DMS53 treated with DMSO at 0.1 percent for 48 hours (cell line): ENCODE measurements around the gene IFNGR1.

Experiments
- DNase-seq: peaks from one replicate; lab custom pipeline; 2025; ENCODE audit not compliant: unreplicated experiment; lab: John Stamatoyannopoulos, UW

The IFNGR1 gene

GRCh38 chr6:137156650-137157049 lies 62.5 kb downstream of the IFNGR1 start:
- no peak for DNase-seq

GRCh38 chr6:137155830-137156229 lies 63.4 kb downstream of the IFNGR1 start:
- DNase-seq: no peak

GRCh38 chr6:137150072-137150471 lies 69.1 kb downstream of the IFNGR1 start:
- no peak for DNase-seq

DNA sequence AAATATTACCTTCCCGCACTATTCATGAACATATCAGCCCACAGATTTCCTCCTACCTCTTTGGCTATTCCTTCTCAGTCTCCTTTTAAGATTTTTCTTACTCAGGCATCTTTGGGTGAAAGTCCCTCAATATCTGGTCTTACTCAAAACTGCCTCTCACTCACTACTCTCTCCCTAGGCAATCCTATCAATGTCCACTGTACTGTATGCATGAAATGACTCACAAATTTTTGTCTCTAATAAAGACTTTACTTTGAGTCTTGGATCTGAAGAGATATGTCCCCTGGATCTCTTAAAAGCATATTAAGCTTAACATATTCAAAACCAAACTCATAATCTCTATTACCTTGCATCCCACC lies 70.2 kb downstream of the IFNGR1 start:
- DNase-seq: no peak

DNA sequence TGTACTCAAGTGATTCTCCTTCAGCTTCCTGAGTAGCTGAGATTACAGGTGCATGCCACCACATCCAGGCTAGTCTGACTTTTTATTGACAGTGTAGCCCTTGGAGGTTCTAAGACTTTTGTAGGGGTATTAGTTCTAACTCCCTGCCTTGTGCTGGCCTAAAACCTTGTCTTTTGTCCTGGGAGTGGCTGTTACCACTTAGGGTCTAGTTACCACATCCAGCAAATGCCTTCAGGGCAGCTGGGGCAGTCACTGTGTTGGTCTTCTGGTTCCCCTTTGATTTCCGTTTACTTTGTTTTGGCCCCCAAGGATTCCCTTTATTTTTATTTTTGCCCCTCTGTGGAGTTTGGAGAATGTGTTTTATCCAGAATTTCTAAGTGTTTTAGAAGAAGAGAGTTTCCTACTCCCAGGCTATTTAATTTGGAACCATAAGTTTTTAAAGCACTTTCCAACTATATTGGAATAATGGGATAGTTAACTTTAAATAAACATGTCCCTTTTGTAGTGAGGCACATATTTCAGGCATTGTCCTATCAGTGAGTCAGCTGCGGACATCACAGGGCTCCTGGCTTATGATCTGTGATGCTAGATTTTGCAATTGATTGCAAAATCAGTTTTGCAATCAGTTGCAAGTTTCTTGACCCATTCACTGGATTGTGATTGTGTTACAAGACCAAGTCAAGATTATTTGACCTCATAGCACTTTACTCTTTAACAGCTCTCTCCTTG lies 70.7 kb downstream of the IFNGR1 start:
- DNase-seq: no peak
